T-helper 17 cell (primary cell): ENCODE results near the gene DONSON. TPM values are rescaled to one million over a fixed set of nuclear protein-coding genes. Genes with fewer than 3 reads are reported as not detected.
"Not testable (repeated sequence)": the region's sequence is repeated elsewhere in the genome, so short reads cannot be mapped to it uniquely, and the experiment has no call there.

ENCODE experiments used
- ATAC-seq: fragments of 150-1000 bp; cut with Tn5 transposase; 2 replicates; pipeline ENCODE4 v1.10.0; 2021; ENCODE audit warnings: mild to moderate bottlenecking, moderate library complexity
- DNase-seq, 3 donors: peaks; one replicate each; pipeline versions ENCODE4 v3.0.0 to v3.0.0-alpha.2; 2020 to 2021
- H3K9me3 ChIP-seq: one replicate; pipeline ENCODE4 v1.7.0; 2013; ENCODE audit warnings: low read length, mild to moderate bottlenecking; ENCODE audit not compliant: control insufficient read depth, poor library complexity, severe bottlenecking
- H3K27ac Mint-ChIP-seq: one replicate; pipeline ENCODE4 v1.8.0; 2022; ENCODE audit warnings: mild to moderate bottlenecking, moderate library complexity, mixed read lengths
- H3K27me3 Mint-ChIP-seq: one replicate; pipeline ENCODE4 v1.8.0; 2022; ENCODE audit warnings: mixed read lengths
- H3K36me3 Mint-ChIP-seq: one replicate; pipeline ENCODE4 v1.8.0; 2022; ENCODE audit warnings: low read depth, mixed read lengths
- H3K4me1 Mint-ChIP-seq: one replicate; pipeline ENCODE4 v1.8.0; 2022; ENCODE audit warnings: mild to moderate bottlenecking, mixed read lengths
- H3K4me3 Mint-ChIP-seq: one replicate; pipeline ENCODE4 v1.8.0; 2022; ENCODE audit warnings: mild to moderate bottlenecking, moderate library complexity, mixed read lengths
- total RNA-seq, 4 donors: library from RNA in 2 of 4; stranded (reverse) in 2 of 4; gene quantifications; one replicate each; pipeline ENCODE4 v1.2.3 and lab custom pipeline; 2022 to 2026

Gene DONSON
- total RNA-seq, result 10 to 100 TPM in 1 of 2 donors, 1 to 10 TPM in 1; 8.9 to 10.0 TPM
- 13.6 to 18.7 reads per million in 2 donors for total RNA-seq (lab: John Stamatoyannopoulos, UW)

GRCh38 chr21:33588485-33589335, at the start of gene DONSON:
DONSON (minus strand) TSS chr21:33588684; CDS start chr21:33588641, 43 bp downstream.
- ATAC-seq, result peak; percentile 96
- H3K4me3 Mint-ChIP-seq, result peak within 1 kb of the TSS; percentile 94
- H3K4me1 Mint-ChIP-seq, result peaks cover 7% of the 10 kb centered on the region
- peak within 1 kb of the TSS; percentile 87 for H3K27ac Mint-ChIP-seq
- H3K27me3 Mint-ChIP-seq, result no peaks in the 10 kb centered on the region
- no peaks in the 10 kb centered on the region for H3K36me3 Mint-ChIP-seq
- DNase-seq, result peak; percentile 85 to 94 (median 87)
- H3K9me3 ChIP-seq, result no peaks in the 10 kb centered on the region

- H3K4me3 Mint-ChIP-seq, result no peak overlapping the region
- DNase-seq, result no peak
- H3K4me1 Mint-ChIP-seq, result peaks cover 16% of the 10 kb centered on the region
Observed at GRCh38 chr21:33634254-33634653, 45.8 kb upstream of the DONSON start.

GRCh38 chr21:33626151-33626550, 37.7 kb upstream of the DONSON start:
- ATAC-seq, DNase-seq, H3K27me3 Mint-ChIP-seq, H3K4me1 Mint-ChIP-seq, H3K27ac Mint-ChIP-seq, H3K9me3 ChIP-seq, H3K4me3 Mint-ChIP-seq, H3K36me3 Mint-ChIP-seq: not testable (repeated sequence)

More at GRCh38 chr21:33634254-33634653, 45.8 kb upstream of the DONSON start:
- peaks cover 2% of the 10 kb centered on the region for H3K36me3 Mint-ChIP-seq
- no peaks in the 10 kb centered on the region for H3K9me3 ChIP-seq
- H3K27ac Mint-ChIP-seq, result no peak overlapping the region
- no peaks in the 10 kb centered on the region for H3K27me3 Mint-ChIP-seq
- ATAC-seq, result no peak

- no peak overlapping the region for H3K27ac Mint-ChIP-seq
- H3K36me3 Mint-ChIP-seq, result peaks cover 8% of the 10 kb centered on the region
- no peak for ATAC-seq
- no peak overlapping the region for H3K4me3 Mint-ChIP-seq
- H3K9me3 ChIP-seq, result no peaks in the 10 kb centered on the region
- no peaks in the 10 kb centered on the region for H3K4me1 Mint-ChIP-seq
- H3K27me3 Mint-ChIP-seq, result no peaks in the 10 kb centered on the region
- DNase-seq, result no peak
Observed at GRCh38 chr21:33622253-33622652, 33.8 kb upstream of the DONSON start.

DNA sequence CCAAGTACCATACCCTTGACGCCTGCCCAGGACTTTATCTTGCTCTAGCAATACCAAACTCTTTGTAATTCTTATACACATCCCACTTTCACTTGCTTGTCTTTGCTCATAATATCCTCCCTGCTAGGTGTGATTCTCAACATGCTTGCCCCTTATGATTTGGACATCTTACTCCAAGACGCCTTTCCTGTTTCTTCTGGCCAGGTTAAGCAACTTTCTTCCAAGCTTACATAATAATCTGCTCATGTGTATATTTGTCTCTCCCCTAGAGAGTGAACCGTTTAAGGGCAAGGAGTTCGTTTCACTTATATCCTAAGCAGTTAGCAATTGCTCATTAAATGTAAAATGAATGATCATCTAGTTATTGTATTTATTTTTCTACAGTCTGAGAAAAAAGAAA, 31.2 kb upstream of the DONSON start:
- Mint-ChIP-seq H3K4me1 (no peaks in the 10 kb centered on the region), H3K27ac (peak overlapping the region; percentile 0), H3K36me3 (peaks cover 8% of the 10 kb centered on the region), H3K4me3 (no peak overlapping the region), H3K27me3 (no peaks in the 10 kb centered on the region)
- DNase-seq (no peak), ATAC-seq (no peak)
- no peaks in the 10 kb centered on the region for H3K9me3 ChIP-seq

- H3K36me3 Mint-ChIP-seq, result peaks cover 9% of the 10 kb centered on the region
- H3K27me3 Mint-ChIP-seq, result no peaks in the 10 kb centered on the region
- H3K27ac Mint-ChIP-seq, result no peak overlapping the region
Observed at GRCh38 chr21:33618407-33618806, 29.9 kb upstream of the DONSON start.

DNA sequence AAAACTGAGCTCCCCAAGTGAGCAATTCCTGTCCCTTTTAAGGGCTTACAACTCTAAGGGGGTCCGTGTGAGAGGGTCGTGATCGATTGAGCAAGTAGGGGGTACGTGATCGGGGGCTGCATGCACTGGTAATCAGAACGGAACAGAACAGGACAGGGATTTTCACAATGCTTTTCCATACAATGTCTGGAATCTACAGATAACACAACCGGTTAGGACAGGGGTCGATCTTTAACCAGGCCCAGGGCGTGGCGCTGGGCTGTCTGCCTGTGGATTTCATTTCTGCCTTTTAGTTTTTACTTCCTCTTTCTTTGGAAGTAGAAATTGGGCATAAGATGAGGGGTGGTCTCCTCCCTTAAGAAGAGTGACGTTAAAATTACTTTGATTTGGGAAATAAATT, 29.1 kb upstream of the DONSON start:
- not testable (repeated sequence) for ATAC-seq, DNase-seq, H3K4me3 Mint-ChIP-seq, H3K4me1 Mint-ChIP-seq, H3K9me3 ChIP-seq, H3K36me3 Mint-ChIP-seq, H3K27me3 Mint-ChIP-seq
- peak overlapping the region; percentile 43 for H3K27ac Mint-ChIP-seq

More at GRCh38 chr21:33618407-33618806, 29.9 kb upstream of the DONSON start:
- Mint-ChIP-seq H3K4me1 (no peaks in the 10 kb centered on the region), H3K4me3 (no peak overlapping the region)
- DNase-seq (no peak), ATAC-seq (no peak)
- H3K9me3 ChIP-seq, result no peaks in the 10 kb centered on the region

- Mint-ChIP-seq H3K36me3 (peaks cover 5% of the 10 kb centered on the region), H3K4me1 (peaks cover 2% of the 10 kb centered on the region), H3K27me3 (no peaks in the 10 kb centered on the region), H3K27ac (peak overlapping the region; percentile 3), H3K4me3 (no peak overlapping the region)
- ATAC-seq (no peak), DNase-seq (no peak)
- H3K9me3 ChIP-seq, result no peaks in the 10 kb centered on the region
Observed at GRCh38 chr21:33611006-33611744, 22.7 kb upstream of the DONSON start.

GRCh38 chr21:33608559-33608958, 20.1 kb upstream of the DONSON start:
- DNase-seq (no peak), ATAC-seq (no peak)
- H3K9me3 ChIP-seq, result no peaks in the 10 kb centered on the region
- Mint-ChIP-seq H3K27me3 (no peaks in the 10 kb centered on the region), H3K4me1 (peaks cover 5% of the 10 kb centered on the region), H3K4me3 (no peak overlapping the region), H3K27ac (peak overlapping the region; percentile 32), H3K36me3 (peaks cover 5% of the 10 kb centered on the region)

DNA sequence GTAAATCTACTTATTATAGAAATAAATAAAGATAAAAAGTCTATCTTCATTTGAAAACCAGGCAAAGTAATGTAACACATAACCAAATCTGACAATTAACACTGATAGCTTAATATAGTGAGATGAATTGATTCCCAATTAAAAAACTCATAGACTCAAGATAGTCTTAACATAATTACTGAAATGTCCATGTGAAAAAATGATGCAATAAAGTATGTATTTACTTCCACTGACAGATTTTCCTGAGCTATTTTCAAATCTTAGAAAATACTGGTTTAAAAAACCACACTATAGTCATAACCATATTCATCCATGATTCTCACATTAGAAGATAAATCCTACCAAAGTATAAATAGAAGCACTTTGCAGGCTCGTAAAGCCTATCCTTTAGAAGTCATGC, 9.6 kb upstream of the DONSON start:
- H3K9me3 ChIP-seq, result no peaks in the 10 kb centered on the region
- DNase-seq (no peak), ATAC-seq (no peak)
- H3K36me3 Mint-ChIP-seq, result peaks cover 3% of the 10 kb centered on the region
- no peaks in the 10 kb centered on the region for H3K4me1 Mint-ChIP-seq
- no peak overlapping the region for H3K27ac Mint-ChIP-seq
- no peak overlapping the region for H3K4me3 Mint-ChIP-seq
- no peaks in the 10 kb centered on the region for H3K27me3 Mint-ChIP-seq

- H3K36me3 Mint-ChIP-seq, result no peaks in the 10 kb centered on the region
- peak; percentile 14 for ATAC-seq
Observed at GRCh38 chr21:33587792-33588484, 546 bp downstream of the DONSON start.

GRCh38 chr21:33586927-33587326, 1.6 kb downstream of the DONSON start:
- H3K9me3 ChIP-seq, result no peaks in the 10 kb centered on the region
- Mint-ChIP-seq H3K4me3 (peak overlapping the region; percentile 70), H3K27ac (no peak overlapping the region), H3K27me3 (no peaks in the 10 kb centered on the region), H3K36me3 (peaks cover under 1% of the 10 kb centered on the region), H3K4me1 (peaks cover 7% of the 10 kb centered on the region)
- DNase-seq (no peak), ATAC-seq (no peak)

More at GRCh38 chr21:33587792-33588484, 546 bp downstream of the DONSON start:
- Mint-ChIP-seq H3K27me3 (no peaks in the 10 kb centered on the region), H3K27ac (peak overlapping the region; percentile 87), H3K4me3 (peak overlapping the region; percentile 94), H3K4me1 (peaks cover 7% of the 10 kb centered on the region)
- peak in 1 of 3 donors; percentile 13 for DNase-seq
- H3K9me3 ChIP-seq, result no peaks in the 10 kb centered on the region

- peaks cover 7% of the 10 kb centered on the region for H3K4me1 Mint-ChIP-seq
- H3K9me3 ChIP-seq, result no peaks in the 10 kb centered on the region
- no peak overlapping the region for H3K4me3 Mint-ChIP-seq
- H3K27ac Mint-ChIP-seq, result no peak overlapping the region
- no peaks in the 10 kb centered on the region for H3K27me3 Mint-ChIP-seq
- peaks cover 2% of the 10 kb centered on the region for H3K36me3 Mint-ChIP-seq
- ATAC-seq (no peak), DNase-seq (no peak)
Observed at GRCh38 chr21:33584455-33584854, 4.0 kb downstream of the DONSON start.
